Measurements from ENCODE around the gene MS4A18.

DNA sequence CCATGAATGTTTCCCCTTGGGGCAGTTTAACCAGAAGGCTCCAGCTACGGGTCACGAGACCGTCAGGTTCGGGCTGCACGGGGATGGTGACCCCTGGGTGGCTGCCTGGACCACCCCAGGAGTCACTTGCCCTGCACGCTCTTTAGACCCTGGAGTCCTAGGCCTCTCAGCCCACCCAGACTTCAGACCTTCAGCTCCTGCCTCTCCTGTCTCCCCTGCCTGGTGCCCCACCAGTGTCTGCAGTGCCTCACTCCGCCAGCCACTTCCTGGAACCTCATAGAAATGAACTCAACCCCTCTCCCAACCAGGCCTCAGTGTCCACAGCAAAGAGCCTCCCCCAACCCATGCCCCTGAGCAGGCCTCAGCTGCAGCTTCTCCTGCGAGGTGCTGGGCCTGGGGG, 48.1 kb downstream of the MS4A18 start:
- TF ChIP-seq, protein P1, sequence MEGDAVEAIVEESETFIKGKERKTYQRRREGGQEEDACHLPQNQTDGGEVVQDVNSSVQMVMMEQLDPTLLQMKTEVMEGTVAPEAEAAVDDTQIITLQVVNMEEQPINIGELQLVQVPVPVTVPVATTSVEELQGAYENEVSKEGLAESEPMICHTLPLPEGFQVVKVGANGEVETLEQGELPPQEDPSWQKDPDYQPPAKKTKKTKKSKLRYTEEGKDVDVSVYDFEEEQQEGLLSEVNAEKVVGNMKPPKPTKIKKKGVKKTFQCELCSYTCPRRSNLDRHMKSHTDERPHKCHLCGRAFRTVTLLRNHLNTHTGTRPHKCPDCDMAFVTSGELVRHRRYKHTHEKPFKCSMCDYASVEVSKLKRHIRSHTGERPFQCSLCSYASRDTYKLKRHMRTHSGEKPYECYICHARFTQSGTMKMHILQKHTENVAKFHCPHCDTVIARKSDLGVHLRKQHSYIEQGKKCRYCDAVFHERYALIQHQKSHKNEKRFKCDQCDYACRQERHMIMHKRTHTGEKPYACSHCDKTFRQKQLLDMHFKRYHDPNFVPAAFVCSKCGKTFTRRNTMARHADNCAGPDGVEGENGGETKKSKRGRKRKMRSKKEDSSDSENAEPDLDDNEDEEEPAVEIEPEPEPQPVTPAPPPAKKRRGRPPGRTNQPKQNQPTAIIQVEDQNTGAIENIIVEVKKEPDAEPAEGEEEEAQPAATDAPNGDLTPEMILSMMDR (IDR thresholded peaks at IDR 0.05) = no peak
- TF ChIP-seq POLR2A (IDR thresholded peaks at IDR 0.05) (no peak), POLR2AphosphoS5 (IDR thresholded peaks at IDR 0.05) (no peak)

Measured in prostate gland (tissue), 2 donors.